Astrocyte (in vitro differentiated cells and primary cell): ENCODE measurements around the gene DNAJC13.

Source experiments
- EZH2 ChIP-seq: IDR thresholded peaks from 2 replicates; pipeline ENCODE4 v1.6.1; 2012; ENCODE audit warnings: mild to moderate bottlenecking, low read length, inconsistent platforms; ENCODE audit not compliant: insufficient read depth
- TF ChIP-seq, protein P1 (sequence below): IDR thresholded peaks from 2 replicates; pipeline ENCODE4 v1.5.1; 2011; ENCODE audit warnings: low read depth, mild to moderate bottlenecking, inconsistent platforms, low read length, moderate library complexity; ENCODE audit not compliant: insufficient read depth

DNA sequence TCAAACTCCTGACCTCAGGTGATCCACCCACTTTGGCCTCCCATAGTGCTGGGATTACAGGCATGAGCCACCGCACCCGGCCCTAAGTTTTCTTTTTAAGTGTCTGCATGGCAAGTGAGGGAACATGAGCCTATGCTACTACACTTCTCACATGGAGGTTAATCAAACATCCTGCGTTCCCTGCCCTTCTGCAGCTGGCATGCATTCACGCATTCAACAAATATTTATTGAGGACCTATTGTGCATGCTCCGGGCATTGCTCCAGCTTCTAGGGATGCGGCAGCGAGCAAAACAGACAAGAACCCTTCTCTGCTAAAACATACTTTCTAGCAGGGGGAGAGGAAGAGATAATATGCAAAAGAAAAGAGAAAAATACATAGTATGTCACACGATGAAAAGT, 137.1 kb downstream of the DNAJC13 start:
- TF ChIP-seq, protein P1, sequence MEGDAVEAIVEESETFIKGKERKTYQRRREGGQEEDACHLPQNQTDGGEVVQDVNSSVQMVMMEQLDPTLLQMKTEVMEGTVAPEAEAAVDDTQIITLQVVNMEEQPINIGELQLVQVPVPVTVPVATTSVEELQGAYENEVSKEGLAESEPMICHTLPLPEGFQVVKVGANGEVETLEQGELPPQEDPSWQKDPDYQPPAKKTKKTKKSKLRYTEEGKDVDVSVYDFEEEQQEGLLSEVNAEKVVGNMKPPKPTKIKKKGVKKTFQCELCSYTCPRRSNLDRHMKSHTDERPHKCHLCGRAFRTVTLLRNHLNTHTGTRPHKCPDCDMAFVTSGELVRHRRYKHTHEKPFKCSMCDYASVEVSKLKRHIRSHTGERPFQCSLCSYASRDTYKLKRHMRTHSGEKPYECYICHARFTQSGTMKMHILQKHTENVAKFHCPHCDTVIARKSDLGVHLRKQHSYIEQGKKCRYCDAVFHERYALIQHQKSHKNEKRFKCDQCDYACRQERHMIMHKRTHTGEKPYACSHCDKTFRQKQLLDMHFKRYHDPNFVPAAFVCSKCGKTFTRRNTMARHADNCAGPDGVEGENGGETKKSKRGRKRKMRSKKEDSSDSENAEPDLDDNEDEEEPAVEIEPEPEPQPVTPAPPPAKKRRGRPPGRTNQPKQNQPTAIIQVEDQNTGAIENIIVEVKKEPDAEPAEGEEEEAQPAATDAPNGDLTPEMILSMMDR, result no peak
- no peak for TF ChIP-seq EZH2
